ENCODE measurements around the gene EML4.

EML4 gene

GRCh38 chr2:42223855-42224268 is 54.7 kb downstream of the EML4 start:
- DNase-seq (ENCODE audit: low read depth): no peak

DNA sequence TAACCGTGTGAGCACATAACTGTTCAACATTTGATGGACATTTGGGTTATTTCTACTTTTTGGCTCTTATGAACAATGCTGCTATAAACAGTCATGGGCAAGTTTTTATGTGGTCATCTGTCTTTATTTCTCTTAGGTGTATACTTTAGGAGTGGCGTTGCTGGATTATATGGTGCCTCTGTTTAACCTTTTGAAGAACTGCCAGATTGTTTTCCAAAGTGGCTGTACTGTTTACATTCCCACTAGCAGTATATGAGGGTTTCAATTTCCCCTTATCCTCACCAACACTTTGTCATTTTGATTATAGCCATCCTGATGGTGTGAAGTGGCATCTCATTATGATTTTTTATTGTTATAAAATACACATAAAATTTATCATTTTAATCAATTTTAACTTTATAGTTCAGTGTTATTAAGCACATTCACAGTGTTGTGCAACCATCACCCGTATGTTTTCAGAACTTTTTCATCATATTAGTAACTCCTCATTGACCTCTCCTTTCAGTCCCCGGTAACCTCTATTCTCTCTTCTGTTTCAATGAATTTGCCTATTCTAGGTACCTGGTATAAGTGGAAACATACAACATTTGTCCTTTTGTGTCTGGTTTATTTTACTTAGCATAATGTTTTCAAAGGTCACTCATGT is 55.4 kb downstream of the EML4 start:
- no peak for DNase-seq (ENCODE audit: low read depth)

GRCh38 chr2:42225573-42225972 is 56.4 kb downstream of the EML4 start:
- DNase-seq (ENCODE audit: low read depth): no peak

- DNase-seq (ENCODE audit: low read depth): no peak
Observed at GRCh38 chr2:42227491-42227890, 58.3 kb downstream of the EML4 start.

DNA sequence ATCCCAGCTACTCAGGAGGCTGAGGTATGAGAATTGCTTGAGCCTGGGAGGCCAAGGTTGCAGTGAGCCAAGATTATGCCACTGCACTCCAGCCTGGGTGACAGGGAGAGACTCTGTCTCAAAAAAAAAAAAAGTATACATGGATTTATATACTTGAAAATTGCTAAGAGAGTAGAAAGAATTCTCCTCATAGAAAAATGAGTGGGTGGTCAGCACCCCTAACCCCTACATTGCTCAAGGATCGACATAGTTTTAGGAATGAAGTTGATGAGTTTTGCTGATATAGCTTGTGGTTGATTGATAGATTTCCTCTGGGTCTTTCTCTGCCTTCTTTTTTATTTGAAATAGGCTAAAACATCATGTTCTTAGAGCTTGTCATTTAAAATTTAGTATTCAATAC is 58.9 kb downstream of the EML4 start:
- no peak for DNase-seq (ENCODE audit: low read depth)

DNA sequence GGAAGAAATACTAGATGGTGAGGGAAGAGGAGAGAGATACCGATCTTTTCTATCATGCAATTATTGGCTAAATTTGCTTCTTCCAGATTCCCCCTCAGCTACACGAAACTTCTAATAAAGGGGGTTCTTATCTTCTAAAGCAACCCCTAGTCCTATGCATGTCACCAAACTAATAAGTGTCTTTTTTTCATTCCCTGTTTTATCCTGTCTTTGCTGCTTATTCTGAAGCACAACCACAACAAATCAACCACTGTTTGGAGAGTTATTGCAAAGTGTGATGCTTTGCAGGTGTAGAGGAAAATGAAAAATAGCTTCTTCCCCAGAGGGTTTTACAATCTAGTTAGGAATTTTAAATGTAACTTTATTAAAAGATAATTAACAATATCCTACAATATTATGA is 60.8 kb downstream of the EML4 start:
- DNase-seq (ENCODE audit: low read depth): no peak

- no peak for DNase-seq (ENCODE audit: low read depth)
Observed at GRCh38 chr2:42230891-42231290, 61.7 kb downstream of the EML4 start.

GRCh38 chr2:42232024-42232423 is 62.9 kb downstream of the EML4 start:
- DNase-seq (ENCODE audit: low read depth): no peak

GRCh38 chr2:42233976-42234441 is 64.9 kb downstream of the EML4 start:
- DNase-seq (ENCODE audit: low read depth): no peak

- no peak for DNase-seq (ENCODE audit: low read depth)
Observed at GRCh38 chr2:42236911-42237310, 67.8 kb downstream of the EML4 start.

DNA sequence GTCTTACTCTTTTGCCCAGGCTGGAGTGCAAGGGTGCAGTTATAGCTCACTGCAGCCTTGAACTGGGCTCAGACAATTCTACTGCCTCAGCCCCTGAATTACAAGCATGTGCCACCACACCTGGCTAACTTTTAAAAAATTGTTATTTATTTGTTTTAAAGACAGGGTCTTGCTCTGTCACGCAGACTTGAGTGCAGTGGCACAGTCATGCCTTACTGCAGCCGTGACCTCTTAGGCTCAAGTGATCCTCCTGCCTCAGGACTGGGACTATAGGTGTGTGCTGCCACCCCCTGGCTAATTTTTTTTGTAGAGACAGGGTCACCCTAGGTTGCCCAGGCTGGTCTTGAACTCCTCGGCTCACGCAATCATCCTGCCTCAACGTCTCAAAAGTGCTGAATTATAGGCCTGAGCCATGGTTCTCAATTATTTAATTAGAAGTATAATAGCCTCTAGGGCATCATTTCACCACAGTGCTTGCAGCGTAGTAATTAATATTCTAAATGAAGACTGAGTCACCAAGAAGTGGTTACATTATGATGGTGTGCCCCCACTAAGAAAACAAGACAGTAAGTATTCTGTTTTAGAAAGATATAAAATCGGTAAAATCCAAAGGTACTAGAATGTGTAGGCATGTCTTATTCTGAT is 69.6 kb downstream of the EML4 start:
- DNase-seq (ENCODE audit: low read depth): peak; percentile 20

GRCh38 chr2:42239289-42239661 is 70.1 kb downstream of the EML4 start:
- DNase-seq (ENCODE audit: low read depth): no peak

- DNase-seq (ENCODE audit: low read depth): no peak
Observed at GRCh38 chr2:42239811-42240210, 70.7 kb downstream of the EML4 start.

- DNase-seq (ENCODE audit: low read depth): no peak
Observed at GRCh38 chr2:42241517-42241916, 72.4 kb downstream of the EML4 start.

DNA sequence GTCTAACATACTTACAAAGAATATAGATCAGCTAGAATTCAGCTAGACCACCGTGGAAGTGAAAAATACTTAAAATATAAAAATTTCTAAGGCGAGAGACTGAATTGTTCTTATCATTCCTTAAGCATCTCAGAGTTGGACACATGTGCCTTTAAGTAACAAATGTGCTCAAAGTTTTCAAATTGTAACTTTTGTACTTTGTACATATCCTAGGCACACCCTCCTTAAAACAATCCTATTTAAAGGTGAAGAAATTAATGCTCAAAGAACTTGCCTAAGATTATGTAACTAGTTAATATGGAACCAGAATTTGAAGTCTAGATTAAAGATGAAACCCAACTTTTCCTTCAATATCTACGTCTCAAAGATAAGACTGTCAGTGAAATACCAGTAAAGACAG is 74.1 kb downstream of the EML4 start:
- no peak for DNase-seq (ENCODE audit: low read depth)

DNA sequence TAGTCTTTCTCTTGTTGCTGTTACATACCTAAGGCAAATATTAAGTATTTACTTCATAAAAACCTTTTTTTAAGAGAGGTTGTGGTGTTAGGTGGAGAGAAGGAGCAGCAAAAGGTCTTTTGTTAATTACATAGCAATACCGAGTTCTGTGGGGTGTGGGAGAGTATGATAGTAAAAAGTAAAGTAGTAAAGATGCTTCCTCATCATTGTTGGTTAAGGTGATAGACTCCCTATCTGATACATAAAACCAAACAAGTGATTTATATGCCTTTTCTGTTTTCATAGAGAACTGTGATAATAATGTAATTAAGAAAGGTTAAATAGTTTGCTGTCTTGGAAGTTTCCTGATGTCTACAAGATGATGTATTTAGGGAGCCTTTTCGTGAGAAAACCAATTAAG is 75.4 kb downstream of the EML4 start:
- no peak for DNase-seq (ENCODE audit: low read depth)

GRCh38 chr2:42245396-42245795 is 76.2 kb downstream of the EML4 start:
- DNase-seq (ENCODE audit: low read depth): no peak

- no peak for DNase-seq (ENCODE audit: low read depth)
Observed at GRCh38 chr2:42246562-42246961, 77.4 kb downstream of the EML4 start.

- no peak for DNase-seq (ENCODE audit: low read depth)
Observed at GRCh38 chr2:42248846-42249245, 79.7 kb downstream of the EML4 start.

DNA sequence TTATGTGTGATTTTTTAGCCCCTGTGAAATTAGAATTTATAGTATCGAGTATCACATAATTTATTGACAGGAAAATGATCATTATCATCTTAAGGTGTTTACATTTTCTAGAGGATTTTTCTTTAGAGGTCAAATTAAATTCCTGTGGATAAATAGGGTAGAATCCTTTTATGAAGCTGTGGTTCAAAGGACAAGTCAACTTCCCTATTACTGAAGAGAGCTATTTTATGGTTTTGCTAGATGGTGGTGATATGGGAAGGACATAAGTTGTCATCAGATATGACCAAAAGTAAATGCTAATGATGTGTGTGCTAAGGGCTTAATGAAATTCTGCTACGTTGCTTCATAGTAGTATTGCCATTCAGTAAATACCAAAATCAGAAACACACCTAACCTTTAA is 80.1 kb downstream of the EML4 start:
- DNase-seq (ENCODE audit: low read depth): no peak

- no peak for DNase-seq (ENCODE audit: low read depth)
Observed at GRCh38 chr2:42249887-42250286, 80.7 kb downstream of the EML4 start.

DNA sequence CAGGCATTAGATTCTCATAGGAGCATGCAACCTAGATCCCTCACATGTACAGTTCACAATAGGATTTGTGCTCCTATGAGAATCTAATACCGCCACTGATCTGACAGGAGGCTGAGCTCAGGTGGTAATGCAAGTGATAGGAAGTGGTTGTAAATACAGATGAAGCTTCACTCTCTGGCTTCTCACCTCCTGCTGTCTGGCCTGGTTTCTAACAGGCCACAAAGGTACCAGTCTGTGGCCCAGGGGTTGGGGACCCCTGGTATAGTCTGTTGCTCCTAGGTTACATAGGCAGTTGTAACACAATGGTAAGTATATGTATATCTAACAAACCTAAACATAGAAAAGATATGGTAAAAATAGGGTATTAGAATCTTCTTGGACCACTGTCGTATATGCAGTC is 81.8 kb downstream of the EML4 start:
- DNase-seq (ENCODE audit: low read depth): no peak

DNA sequence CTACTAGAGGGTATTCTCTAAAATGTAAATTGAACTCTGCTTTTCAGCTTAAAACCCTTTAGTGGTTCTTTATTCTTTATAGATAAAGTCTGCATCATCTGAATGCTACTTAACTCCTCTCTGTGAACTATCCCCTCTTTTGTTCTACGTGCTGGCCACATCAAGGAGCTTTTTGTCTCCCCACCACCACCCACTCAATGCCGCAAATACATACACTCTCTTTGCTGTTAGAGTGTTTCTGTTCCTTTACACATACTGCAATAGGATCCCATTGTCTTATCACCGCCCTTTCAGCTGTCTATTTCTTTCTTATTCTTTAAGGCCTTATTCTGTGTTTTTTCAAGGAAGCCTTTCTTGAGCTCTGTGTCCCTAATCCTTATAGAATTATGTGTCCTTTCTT is 83.3 kb downstream of the EML4 start:
- no peak for DNase-seq (ENCODE audit: low read depth)

All from T follicular helper cell (primary cell).